NCI-H2107 treated with DMSO at 0.1 percent for 48 hours (cell line): ENCODE data around the gene THOC6.
"Not testable (repeated sequence)": the region's sequence is repeated elsewhere in the genome, so short reads cannot be mapped to it uniquely, and the experiment has no call there.

ENCODE experiments used
- DNase-seq: peaks from one replicate; lab custom pipeline; 2025; ENCODE audit not compliant: unreplicated experiment; lab: John Stamatoyannopoulos, UW

The THOC6 gene

DNA sequence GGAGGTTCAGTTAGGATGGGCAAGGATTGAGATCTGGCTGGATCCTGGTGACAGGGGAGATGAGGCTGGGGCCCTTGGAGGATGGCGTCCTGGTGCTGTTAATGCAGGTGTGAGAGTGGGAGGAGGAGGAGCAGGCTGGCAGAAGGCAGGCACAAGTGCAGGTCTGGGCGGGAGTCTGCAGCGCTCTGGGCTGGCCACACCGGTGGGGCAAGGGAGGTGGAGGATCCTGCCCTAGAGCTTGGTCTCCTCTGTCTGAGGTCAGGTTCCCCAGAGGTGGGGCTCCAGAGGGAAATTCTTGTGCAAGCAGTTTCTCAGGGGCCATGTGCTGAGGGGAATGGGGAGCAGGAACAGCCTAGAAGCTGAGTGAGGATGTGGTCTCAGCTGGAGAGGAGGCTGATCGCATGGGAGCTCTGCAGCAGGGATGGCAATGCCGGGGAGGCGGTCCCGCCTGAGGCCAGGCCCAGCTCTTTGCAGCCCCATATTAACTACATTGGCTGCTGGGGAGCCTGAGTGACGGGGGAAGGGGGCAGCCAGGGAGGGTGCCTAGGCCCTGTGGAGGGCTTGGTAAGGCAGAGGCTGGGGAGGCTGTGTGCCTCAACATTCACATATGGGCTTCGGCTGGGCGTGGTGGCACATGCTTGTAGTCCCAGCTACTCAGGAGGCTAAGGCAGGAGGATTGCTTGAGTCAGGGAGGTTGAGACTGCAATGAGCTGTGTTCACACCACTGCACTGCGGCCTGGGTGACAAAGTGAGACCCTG is 28.9 kb downstream of the THOC6 start:
- DNase-seq: not testable (repeated sequence)

DNA sequence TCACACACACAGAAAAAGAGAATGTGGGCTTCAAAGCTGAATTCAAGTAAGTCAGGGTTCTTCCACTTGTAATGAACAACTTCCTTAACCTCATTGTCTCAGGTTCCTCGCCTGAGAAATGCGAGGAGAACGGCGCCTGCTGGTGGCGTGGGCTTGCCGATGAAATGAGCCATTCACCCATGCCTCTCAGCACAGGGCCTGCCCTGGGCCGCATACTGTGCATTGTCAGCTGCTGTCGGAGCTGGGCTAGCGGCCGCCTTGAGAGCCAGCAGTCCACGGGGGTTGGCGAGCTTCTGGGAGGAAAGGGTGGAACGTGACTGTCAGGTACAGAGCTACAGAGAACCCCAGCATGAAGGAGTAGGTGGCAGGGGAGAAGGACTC is 29.5 kb downstream of the THOC6 start:
- not testable (repeated sequence) for DNase-seq

- no peak for DNase-seq
Observed at GRCh38 chr16:3054965-3055733, 31.3 kb downstream of the THOC6 start.

DNA sequence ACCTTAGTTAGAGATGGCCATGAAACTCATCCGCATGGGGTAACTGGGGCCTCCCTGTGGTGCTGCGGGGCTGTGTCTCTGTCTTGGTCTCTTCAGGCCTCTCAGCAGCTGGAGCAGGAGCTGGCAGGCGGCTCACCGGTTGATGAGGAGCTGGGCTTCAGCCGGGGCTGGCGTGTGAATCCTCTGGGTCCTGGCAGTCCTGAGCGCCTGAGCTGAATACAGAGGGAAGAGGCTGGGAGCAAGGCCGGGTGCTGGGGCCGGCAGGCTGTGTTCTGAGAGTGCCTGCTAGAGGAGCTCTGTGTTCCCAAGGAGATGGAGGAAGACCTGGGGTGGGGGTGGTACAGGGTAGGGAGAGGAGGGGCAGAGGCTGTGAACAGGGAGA is 31.9 kb downstream of the THOC6 start:
- not testable (repeated sequence) for DNase-seq

DNA sequence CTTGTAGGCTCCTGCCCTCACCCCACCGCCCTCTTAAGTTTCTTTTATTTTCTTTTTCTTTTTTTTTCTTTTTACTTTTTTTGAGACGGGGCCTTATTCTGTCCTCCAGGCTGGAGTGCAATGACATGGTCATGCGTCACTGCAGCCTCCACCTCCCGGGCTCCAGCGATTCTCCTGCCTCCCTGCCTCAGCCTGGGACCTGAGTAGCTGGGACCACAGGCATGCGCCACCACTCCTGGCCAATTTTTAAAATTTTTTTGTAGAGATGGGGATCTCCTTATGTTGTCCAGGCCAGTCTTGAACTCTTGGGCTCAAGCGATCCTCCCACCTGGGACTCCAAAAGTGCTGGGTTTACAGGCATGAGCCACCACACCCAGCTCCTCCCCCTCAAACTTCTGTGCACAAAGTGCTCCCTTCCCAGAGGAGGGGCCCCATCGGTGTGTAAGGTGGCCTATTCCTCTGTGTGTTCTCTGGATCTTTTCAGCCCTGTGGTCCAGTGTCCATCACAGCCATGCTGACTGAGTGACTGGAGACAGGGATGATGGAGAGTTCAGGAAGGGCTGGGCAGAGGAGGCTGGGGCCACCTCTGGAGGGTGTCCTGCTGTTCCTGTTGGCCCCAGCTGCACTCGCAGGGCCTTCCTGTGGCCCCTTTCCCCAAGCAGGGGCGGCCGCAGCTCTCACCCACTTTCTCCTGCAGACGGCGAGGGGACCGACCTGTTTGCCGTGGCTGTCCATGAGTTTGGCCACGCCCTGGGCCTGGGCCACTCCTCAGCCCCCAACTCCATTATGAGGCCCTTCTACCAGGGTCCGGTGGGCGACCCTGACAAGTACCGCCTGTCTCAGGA is 32.7 kb downstream of the THOC6 start:
- no peak for DNase-seq

DNA sequence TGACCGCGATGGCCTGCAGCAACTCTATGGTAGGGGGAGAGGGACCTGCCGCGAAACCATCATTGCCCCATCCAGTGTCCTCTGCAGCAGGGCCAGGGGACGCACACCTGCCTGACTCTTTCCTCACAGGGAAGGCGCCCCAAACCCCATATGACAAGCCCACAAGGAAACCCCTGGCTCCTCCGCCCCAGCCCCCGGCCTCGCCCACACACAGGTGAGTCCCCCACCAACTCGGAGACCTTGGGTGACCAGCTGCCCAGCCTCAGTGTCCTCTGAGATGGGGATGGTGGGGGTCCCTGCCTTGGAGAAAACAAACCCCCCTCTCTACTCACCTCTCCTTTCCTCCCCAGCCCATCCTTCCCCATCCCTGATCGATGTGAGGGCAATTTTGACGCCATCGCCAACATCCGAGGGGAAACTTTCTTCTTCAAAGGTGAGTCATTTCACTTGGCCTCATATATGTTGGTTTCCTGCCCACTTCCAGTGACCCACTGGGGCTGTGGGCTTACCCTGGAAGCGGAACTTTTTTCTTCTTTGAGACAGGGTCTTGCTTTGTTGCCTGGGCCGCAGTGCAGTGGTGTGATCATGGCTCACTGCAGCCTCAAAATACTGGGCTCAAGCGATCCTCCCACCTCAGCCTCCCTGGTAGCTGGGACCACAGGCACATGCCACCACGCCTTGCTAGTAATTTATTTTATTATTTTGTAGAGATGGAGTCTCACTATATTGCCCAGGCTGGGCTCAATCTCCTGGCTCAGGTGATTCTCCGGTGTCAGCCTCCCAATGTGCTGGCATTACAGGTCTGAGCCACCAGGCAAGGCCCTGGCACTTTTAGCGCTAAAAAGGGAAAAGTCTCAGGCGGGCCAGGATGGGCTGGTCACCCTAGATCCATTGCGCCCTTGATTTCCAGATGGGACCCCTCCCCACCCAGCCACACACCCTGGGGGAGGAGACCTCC is 33.6 kb downstream of the THOC6 start:
- no peak for DNase-seq

DNA sequence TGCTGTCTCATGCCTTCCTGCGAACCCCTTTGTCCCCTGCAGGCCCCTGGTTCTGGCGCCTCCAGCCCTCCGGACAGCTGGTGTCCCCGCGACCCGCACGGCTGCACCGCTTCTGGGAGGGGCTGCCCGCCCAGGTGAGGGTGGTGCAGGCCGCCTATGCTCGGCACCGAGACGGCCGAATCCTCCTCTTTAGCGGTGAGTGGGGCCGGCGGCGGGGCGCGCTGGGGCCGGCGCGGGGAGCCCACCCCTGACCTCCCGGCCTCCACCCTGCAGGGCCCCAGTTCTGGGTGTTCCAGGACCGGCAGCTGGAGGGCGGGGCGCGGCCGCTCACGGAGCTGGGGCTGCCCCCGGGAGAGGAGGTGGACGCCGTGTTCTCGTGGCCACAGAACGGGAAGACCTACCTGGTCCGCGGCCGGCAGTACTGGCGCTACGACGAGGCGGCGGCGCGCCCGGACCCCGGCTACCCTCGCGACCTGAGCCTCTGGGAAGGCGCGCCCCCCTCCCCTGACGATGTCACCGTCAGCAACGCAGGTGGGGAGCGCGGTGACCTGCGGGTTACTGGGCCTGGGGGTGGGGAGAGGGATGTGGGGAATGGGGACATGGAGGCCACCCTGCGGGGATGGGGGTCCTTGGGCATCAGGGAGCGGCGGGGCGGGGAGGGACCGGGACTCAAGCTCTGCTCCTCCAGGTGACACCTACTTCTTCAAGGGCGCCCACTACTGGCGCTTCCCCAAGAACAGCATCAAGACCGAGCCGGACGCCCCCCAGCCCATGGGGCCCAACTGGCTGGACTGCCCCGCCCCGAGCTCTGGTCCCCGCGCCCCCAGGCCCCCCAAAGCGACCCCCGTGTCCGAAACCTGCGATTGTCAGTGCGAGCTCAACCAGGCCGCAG is 34.5 kb downstream of the THOC6 start:
- no peak for DNase-seq

DNA sequence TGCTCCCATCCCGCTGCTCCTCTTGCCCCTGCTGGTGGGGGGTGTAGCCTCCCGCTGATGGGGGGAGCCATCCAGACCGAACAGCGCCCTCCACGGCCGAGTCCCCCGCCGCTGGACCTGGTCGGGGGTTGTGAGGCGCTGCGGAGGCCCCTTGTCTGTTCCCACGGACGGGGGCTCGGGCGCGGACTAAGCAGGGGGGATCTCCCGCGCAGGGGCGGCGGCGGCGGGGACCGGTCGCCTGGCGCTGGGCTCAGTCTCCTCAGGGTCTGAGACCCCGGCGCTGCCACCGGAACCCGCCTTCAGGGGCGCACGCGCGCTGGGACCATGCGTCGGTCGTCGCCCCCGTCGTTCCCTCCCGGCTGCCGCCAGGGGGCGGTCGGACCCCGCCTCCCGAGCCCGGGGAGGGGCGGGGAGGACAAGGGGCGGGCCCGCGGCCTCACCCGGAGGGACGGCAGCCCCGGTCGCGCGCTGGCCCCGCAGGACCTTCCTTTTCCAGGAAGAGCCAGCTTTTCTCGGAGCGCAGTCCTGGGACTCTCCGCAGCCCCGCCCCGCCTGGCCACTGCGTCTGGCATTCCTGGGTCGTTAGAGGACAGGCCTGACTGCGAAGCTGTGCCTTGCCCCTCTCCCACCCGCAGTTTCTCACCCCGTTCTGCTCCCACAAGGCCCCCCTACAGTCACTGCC is 35.3 kb downstream of the THOC6 start:
- no peak for DNase-seq

DNA sequence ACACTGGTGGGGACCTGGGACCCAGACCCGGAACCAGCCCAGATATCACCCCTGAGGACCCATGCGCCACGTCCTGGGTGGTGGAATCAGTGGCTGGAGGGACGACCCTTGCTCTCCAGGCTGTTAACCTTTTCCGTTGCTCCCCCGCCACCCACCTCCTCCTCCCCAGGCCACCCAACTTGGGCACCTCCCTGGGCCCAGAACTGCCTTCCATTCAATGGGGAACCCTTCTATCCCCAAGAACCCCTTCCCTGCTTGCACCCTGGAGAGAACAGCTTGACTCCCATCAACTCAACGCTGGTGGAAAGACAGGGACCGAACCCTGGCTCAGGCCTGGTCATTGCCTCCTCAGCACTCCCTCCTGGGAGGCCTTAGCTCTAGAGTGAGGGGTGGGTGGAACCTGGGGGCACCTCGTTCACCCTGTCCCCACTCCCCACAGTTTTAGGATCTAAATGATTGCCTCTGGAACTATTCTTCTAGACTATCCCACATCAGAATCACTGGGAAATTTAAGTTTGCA is 35.9 kb downstream of the THOC6 start:
- no peak for DNase-seq

DNA sequence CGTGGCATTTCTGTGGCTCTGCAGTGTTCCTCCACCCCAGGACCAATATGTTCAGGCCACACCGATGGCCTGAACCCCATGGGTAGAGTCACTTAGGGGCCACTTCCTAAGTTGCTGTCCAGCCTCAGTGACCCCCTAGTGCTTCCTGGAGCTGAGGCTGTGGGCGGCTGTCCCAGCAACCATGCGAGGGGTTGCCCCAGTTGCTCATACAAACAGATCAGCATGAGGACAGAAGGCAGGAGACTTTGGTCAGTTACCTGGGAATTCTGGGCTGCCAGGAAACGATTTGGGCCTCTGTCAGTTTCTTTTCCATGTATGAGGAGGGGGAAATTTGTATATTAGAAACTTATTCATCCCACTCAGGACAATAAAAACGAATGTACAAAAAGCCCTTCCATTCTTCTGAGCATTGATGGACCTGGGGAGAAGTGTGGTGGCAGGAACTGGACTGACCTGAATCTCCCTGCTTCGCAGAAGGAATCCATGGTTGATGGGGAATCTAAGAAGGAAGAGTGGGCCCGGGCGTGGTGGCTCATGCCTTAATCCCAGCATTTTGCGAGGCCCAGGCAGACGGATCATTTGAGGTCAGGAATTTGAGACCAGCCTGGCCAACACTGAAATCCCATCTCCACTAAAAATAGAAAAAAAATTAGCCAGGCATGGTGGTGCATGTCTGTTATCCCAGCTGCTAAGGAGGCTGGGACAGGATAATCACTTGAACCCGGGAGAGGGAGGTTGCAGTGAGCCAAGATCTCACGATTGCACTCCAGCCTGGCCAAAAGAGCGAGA is 36.7 kb downstream of the THOC6 start:
- no peak for DNase-seq

GRCh38 chr16:3062553-3062952 is 38.7 kb downstream of the THOC6 start:
- no peak for DNase-seq

DNA sequence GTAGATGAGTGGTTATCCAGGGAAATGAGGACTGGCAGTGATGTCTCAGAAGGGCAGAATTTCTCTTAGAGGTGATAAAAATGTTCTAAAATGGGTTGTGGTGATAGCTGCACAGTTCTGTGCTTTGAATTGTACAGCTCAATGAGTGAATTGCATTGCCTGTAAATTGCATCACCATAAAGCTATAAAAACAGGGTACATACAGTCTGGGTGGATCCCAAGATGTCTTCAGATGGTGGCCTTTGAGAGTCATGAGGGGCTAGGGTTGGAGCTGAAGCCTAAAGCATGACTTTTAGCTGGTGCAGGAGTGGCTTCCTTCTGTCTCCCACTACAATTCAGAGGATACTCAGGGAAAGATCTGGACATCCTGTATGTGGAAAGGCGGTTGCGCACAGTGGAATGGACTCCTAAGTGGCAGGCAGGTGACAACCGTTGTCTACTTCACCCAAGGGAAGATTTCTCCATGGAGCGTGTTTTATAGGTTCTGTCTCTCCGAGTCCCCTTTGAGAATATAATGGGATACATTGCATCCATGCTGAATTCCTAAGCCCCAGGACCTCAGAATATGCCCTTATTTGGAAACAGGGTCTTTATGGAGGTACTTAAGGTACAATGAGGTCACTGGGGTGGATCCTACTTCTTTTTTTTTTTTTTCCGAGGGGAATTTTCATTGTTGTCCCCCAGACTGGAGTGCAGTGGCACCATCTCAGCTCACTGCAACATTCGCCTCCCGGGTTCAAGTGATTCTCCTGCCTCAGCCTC is 40.0 kb downstream of the THOC6 start:
- DNase-seq: no peak

DNA sequence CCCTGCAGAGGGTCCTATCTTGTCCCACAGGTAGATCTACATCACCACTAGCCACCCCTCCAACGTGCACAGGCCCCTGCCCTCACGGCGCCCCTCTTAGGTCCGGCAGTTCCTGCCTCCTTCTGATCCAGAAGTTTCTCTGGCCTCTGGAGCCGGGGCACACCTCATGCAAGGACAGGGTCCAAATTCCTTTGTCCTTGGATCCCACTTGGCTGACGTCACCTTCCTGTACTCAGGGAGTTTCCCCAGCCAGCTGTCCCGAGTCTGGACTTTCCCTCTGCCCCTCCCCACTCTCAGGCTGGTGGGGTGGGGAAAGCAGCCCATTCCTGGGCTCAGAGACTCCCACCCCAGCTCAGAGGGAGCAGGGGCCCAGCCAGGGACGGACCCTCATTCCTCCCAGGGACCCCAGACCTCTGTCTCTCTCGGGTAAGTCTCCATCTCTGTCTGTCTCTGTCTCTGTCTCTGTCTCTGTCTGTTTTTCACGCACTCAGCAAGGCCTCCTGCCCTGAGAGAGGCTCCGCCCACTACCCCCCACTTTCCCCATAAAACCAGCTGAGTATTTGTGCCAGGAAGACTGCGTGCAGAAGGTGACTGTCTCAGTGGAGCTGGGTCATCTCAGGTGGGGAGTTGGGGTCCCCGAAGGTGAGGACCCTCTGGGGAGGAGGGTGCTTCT is 41.4 kb downstream of the THOC6 start, which contains the start of gene IL32:
IL32 (plus strand) TSS at position 572 of the 673 bp plus-strand sequence. CDS start 172 bp downstream, outside the sequence.
- no peak for DNase-seq

GRCh38 chr16:3065742-3066439 is 42.1 kb downstream of the THOC6 start:
- no peak for DNase-seq

DNA sequence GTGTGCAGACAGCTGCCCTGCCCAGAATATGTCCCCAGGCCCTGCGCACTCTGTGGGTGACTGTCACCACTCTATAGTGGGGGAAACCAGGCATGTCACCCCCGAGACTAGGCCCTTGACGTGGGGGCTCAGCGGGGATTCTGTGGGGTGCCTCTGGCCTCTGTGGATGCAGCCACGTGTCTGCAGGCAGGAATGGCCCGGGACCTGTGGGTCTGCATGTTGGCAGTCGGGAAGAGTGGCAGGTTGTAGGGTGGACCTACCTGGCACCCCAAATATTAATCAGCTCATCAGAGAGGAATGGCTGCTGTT is 42.6 kb downstream of the THOC6 start:
- no peak for DNase-seq

DNA sequence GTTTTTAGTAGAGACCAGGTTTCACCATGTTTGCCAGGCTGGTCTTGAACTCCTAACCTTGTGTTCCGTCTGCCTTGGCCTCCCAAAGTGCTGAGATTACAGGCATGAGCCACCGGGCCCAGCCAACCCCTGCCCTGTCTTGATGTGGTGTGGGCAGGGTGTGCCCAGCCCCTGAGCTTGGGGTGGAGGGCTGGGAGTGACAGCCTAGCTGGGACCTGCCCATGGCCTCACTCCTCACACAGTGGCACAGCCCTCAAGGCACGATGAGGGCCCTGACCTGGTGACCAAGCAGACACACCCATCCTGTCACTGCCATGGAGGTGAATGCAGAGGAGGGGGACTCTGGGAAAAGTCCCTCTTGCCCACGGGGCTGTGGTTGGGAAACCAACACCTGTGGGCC is 44.7 kb downstream of the THOC6 start:
- no peak for DNase-seq
